Nephron progenitor cell (in vitro differentiated cells): ENCODE results near the gene TNFSF11.

ENCODE experiments used
- DNase-seq: peaks from one replicate; pipeline ENCODE4 v3.0.0; 2021
- H3K27ac Mint-ChIP-seq: 2 replicates; pipeline ENCODE4 v1.8.0; 2021; ENCODE audit warnings: mild to moderate bottlenecking, moderate library complexity, mixed read lengths
- H3K27me3 Mint-ChIP-seq: 2 replicates; pipeline ENCODE4 v1.8.0; 2021; ENCODE audit warnings: mild to moderate bottlenecking, low read depth, mixed read lengths; ENCODE audit not compliant: poor library complexity
- H3K36me3 Mint-ChIP-seq: 2 replicates; pipeline ENCODE4 v1.8.0; 2021; ENCODE audit warnings: low read depth, mixed read lengths
- H3K4me1 Mint-ChIP-seq: 2 replicates; pipeline ENCODE4 v1.8.0; 2021; ENCODE audit warnings: mixed read lengths
- H3K4me3 Mint-ChIP-seq: 2 replicates; pipeline ENCODE4 v1.8.0; 2021; ENCODE audit warnings: mild to moderate bottlenecking, moderate library complexity, mixed read lengths
- H3K9me3 Mint-ChIP-seq: 2 replicates; pipeline ENCODE4 v1.8.0; 2021; ENCODE audit warnings: mild to moderate bottlenecking, moderate library complexity, mixed read lengths
- TF ChIP-seq, protein P1 (sequence below): fragments of 200-600 bp; sonication (generic); IDR thresholded peaks from 2 replicates; pipeline ENCODE4 v1.5.0; 2021; ENCODE audit warnings: antibody characterized with exemption

Gene TNFSF11

DNA sequence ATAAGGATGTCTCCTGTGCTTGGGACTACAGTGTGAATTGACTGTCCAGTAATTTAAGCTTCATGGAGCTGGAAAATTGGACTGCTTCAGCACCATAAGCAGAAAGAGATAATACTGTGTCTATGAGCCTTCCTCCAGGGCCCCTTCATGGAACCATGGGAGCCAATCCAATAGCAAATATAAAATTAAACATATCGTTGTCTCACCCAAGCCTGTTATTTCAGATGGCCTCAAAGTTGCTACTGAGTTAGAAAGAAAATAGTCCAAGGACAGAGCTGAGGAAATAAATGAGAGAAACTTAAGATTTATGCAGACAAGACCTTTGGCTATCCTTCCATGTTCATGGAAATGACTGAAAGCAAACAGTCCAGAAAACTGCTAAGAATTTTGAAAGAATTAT is 57.2 kb downstream of the TNFSF11 start:
- Mint-ChIP-seq H3K9me3 (no peaks in the 10 kb centered on the region), H3K36me3 (no peaks in the 10 kb centered on the region), H3K27ac (no peak overlapping the region), H3K4me3 (no peak overlapping the region), H3K27me3 (peaks cover 2% of the 10 kb centered on the region), H3K4me1 (peaks cover 4% of the 10 kb centered on the region)
- TF ChIP-seq, protein P1, sequence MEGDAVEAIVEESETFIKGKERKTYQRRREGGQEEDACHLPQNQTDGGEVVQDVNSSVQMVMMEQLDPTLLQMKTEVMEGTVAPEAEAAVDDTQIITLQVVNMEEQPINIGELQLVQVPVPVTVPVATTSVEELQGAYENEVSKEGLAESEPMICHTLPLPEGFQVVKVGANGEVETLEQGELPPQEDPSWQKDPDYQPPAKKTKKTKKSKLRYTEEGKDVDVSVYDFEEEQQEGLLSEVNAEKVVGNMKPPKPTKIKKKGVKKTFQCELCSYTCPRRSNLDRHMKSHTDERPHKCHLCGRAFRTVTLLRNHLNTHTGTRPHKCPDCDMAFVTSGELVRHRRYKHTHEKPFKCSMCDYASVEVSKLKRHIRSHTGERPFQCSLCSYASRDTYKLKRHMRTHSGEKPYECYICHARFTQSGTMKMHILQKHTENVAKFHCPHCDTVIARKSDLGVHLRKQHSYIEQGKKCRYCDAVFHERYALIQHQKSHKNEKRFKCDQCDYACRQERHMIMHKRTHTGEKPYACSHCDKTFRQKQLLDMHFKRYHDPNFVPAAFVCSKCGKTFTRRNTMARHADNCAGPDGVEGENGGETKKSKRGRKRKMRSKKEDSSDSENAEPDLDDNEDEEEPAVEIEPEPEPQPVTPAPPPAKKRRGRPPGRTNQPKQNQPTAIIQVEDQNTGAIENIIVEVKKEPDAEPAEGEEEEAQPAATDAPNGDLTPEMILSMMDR: no peak
- DNase-seq: no peak

DNA sequence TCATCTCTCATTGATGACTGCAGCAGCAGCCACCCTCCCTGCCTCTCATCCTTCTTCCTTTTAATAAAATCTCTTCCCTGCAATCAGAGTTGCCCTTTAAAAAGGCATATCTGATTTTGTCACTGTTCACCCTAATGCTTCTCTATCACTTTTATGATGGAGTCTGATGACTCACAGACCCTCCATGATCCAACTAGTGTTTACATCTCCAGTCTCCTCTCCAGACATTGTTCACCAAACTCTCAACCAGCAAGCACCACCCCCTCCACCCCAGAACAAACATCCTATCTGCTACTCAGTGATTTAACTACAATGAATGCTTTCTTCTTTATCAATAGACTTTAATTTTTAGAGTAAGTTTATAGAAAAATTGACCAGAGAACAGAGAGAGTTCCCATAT is 59.5 kb downstream of the TNFSF11 start:
- peaks cover 3% of the 10 kb centered on the region for H3K27me3 Mint-ChIP-seq
- no peaks in the 10 kb centered on the region for H3K9me3 Mint-ChIP-seq

DNA sequence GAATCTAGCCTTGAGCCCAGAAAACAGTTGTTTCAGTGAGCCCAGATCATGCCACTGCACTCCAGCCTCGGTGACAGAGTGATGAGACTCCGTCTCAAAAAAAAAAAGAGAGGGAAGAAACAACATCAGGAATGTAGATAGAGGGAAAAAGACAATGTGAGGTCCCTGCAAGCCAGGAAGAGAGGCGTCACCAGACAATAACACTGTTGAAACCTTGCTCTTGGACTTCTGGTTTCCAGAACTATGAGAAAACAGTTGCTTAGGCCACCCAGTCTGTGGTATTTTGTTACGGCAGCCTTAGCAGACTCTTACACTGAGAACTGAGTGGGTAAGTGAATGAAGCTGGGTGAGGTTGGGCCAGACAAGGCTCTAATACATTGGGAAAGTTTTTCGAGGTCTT is 64.1 kb downstream of the TNFSF11 start:
- peaks cover 3% of the 10 kb centered on the region for H3K27me3 Mint-ChIP-seq
- no peak overlapping the region for H3K4me3 Mint-ChIP-seq
- DNase-seq: no peak
- peaks cover 10% of the 10 kb centered on the region for H3K4me1 Mint-ChIP-seq
- no peaks in the 10 kb centered on the region for H3K36me3 Mint-ChIP-seq
- H3K9me3 Mint-ChIP-seq: peaks cover 26% of the 10 kb centered on the region
- no peak overlapping the region for H3K27ac Mint-ChIP-seq
- TF ChIP-seq, protein P1: no peak

More for the DNA sequence above, 59.5 kb downstream of the TNFSF11 start:
- H3K36me3 Mint-ChIP-seq: no peaks in the 10 kb centered on the region
- peaks cover 4% of the 10 kb centered on the region for H3K4me1 Mint-ChIP-seq
- H3K4me3 Mint-ChIP-seq: no peak overlapping the region
- no peak for DNase-seq
- H3K27ac Mint-ChIP-seq: no peak overlapping the region
- TF ChIP-seq, protein P1: no peak

DNA sequence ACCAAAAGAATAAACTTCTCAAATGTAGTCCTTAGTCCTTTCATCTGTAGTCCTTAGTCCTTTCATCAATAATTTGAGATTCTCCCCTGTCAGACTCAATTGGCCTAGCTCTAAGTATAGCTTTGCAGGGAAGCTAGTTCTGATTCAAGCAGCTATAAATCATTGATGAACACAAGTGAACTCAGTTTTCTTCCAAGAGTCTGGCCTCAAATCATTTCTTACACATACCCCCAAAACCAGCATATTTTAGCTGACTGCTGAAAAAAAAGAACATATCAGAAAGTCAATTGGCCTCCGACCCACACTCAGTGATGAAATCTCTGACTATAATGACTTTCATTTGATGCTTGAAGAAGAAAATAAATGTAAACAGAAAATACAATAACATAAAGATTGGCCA is 64.9 kb downstream of the TNFSF11 start:
- Mint-ChIP-seq H3K9me3 (peaks cover 26% of the 10 kb centered on the region), H3K27ac (no peak overlapping the region), H3K27me3 (peaks cover 3% of the 10 kb centered on the region), H3K36me3 (no peaks in the 10 kb centered on the region), H3K4me3 (no peak overlapping the region), H3K4me1 (peaks cover 6% of the 10 kb centered on the region)
- DNase-seq: no peak
- TF ChIP-seq, protein P1: no peak

DNA sequence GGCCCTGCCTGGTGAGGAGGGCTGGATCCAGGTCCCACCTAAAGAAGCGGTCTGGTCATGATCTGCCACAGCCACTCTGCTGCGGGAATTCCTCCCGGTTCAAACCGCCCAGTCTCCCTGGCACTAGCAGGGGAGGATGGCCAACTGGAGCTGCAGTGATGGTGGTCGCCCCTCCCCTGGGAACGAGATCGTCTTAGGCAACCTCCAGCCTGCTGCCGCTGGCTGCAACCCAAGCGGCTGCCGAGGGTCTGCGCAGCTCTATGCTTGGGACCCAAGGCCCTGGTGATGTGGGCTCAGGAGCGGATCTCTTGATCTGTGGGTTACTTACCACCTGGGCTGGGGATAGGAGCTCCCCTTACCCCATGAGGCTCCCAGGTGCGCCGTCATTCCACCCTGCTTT is 69.1 kb downstream of the TNFSF11 start:
- H3K4me3 Mint-ChIP-seq: no peak overlapping the region
- no peak for DNase-seq
- TF ChIP-seq, protein P1: no peak
- no peaks in the 10 kb centered on the region for H3K36me3 Mint-ChIP-seq
- peaks cover 33% of the 10 kb centered on the region for H3K9me3 Mint-ChIP-seq
- H3K27me3 Mint-ChIP-seq: peaks cover under 1% of the 10 kb centered on the region
- H3K27ac Mint-ChIP-seq: no peak overlapping the region
- H3K4me1 Mint-ChIP-seq: peaks cover 6% of the 10 kb centered on the region

DNA sequence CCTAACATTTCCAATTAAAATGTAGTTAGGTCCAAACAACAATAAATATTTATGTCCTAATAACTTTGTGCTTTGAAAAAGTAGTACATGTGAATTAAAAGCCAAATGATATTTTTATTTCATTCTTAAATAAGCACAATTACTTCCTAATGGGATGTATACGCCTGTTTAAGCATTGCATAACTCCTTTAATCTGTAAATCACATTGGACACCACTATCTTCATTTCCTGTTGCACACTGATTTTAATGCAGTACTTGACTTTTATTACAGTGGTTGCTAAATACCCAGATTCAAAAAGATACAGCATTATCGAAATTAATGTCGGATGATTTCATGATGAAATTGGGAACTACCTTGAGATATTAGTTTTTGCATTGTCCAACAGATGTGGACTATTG is 70.9 kb downstream of the TNFSF11 start:
- TF ChIP-seq, protein P1: no peak
- no peak overlapping the region for H3K27ac Mint-ChIP-seq
- H3K9me3 Mint-ChIP-seq: peaks cover 34% of the 10 kb centered on the region
- H3K27me3 Mint-ChIP-seq: no peaks in the 10 kb centered on the region
- H3K36me3 Mint-ChIP-seq: no peaks in the 10 kb centered on the region
- H3K4me1 Mint-ChIP-seq: no peaks in the 10 kb centered on the region
- no peak for DNase-seq
- no peak overlapping the region for H3K4me3 Mint-ChIP-seq
